OCI-LY7 (cell line): ENCODE data around the gene CSNK2A2. TPM values are rescaled to one million over a fixed set of nuclear protein-coding genes. Genes with fewer than 3 reads are reported as not detected.

Source experiments
- BruUV-seq: library from RNA; stranded (reverse); fragments of 400-500 nt; replicated peaks from 2 replicates; lab custom pipeline; 2021; lab: Mats Ljungman, UMichigan
- CTCF ChIA-PET: fragments of 300-600 bp; sonication (Branson Sonifier 250); formaldehyde crosslinking; loops from one replicate; lab custom pipeline; 2022; ENCODE audit warnings: antibody characterized with exemption; ENCODE audit not compliant: unreplicated experiment; lab: Charles Lee
- POLR2A ChIA-PET: fragments of 300-600 bp; sonication (Branson Sonifier 250); formaldehyde crosslinking; loops from one replicate; lab custom pipeline; 2022; ENCODE audit warnings: antibody characterized with exemption; lab: Charles Lee
- DNase-seq: peaks from one replicate; pipeline ENCODE4 v3.0.0-alpha.2; 2015; ENCODE audit warnings: low spot score
- H2AFZ ChIP-seq: fragments of 200-600 bp; sonication (generic), shearing (Covaris generic); 2 replicates; pipeline ENCODE4 v1.6.1; 2014; ENCODE audit warnings: mild to moderate bottlenecking, antibody characterized with exemption, low read length, moderate library complexity
- H3K27ac ChIP-seq: fragments of 200-600 bp; sonication (generic); 2 replicates; pipeline ENCODE4 v1.5.1; 2014; ENCODE audit warnings: mixed run types, low read depth, mild to moderate bottlenecking, moderate library complexity, low read length, inconsistent platforms; ENCODE audit not compliant: poor library complexity, severe bottlenecking
- H3K36me3 ChIP-seq: fragments of 200-600 bp; sonication (generic); 2 replicates; pipeline ENCODE4 v1.6.1; 2014; ENCODE audit warnings: mild to moderate bottlenecking, antibody characterized with exemption, low read length, moderate library complexity, mixed read lengths; ENCODE audit not compliant: insufficient read depth
- H3K4me1 ChIP-seq: fragments of 200-600 bp; sonication (generic); 2 replicates; pipeline ENCODE4 v1.5.1; 2014; ENCODE audit warnings: mild to moderate bottlenecking, low read length; ENCODE audit not compliant: insufficient read depth, poor library complexity, severe bottlenecking
- H3K4me2 ChIP-seq: fragments of 200-600 bp; sonication (generic); 2 replicates; pipeline ENCODE4 v1.6.1; 2014; ENCODE audit warnings: mild to moderate bottlenecking, low read length
- H3K4me3 ChIP-seq: fragments of 200-600 bp; sonication (generic); 2 replicates; pipeline ENCODE4 v1.5.1; 2014; ENCODE audit warnings: mild to moderate bottlenecking, low read depth, low read length; ENCODE audit not compliant: poor library complexity, severe bottlenecking
- H3K79me2 ChIP-seq: fragments of 200-600 bp; sonication (generic); 2 replicates; pipeline ENCODE4 v1.6.1; 2016; ENCODE audit warnings: low read depth, mild to moderate bottlenecking, low read length, moderate library complexity, mixed read lengths; ENCODE audit not compliant: insufficient read depth
- H3K9me2 ChIP-seq: fragments of 200-600 bp; sonication (generic); 2 replicates; pipeline ENCODE4 v1.6.1; 2016; ENCODE audit warnings: mild to moderate bottlenecking, low read length, mixed read lengths; ENCODE audit not compliant: insufficient read depth
- H3K9me3 ChIP-seq: fragments of 200-600 bp; sonication (generic); 2 replicates; pipeline ENCODE4 v1.6.1; 2014; ENCODE audit warnings: mild to moderate bottlenecking, mixed run types, low read length, mixed read lengths
- H4K20me1 ChIP-seq: fragments of 200-600 bp; sonication (generic); 2 replicates; pipeline ENCODE4 v1.6.1; 2014; ENCODE audit warnings: mild to moderate bottlenecking, antibody characterized with exemption, low read length, moderate library complexity, mixed read lengths; ENCODE audit not compliant: insufficient read depth
- EZH2phosphoT487 ChIP-seq: fragments of 200-600 bp; sonication (generic); IDR thresholded peaks from 2 replicates; pipeline ENCODE4 v1.6.1; 2018; ENCODE audit warnings: low read depth, borderline replicate concordance, mild to moderate bottlenecking, mixed run types, antibody characterized with exemption, low read length, moderate library complexity, mixed read lengths
- intact Hi-C: fragments of 100-400 bp; cut with micrococcal nuclease; formaldehyde crosslinking; loops from one replicate; pipeline ENCODE4 v1.10.0; 2022; ENCODE audit not compliant: unreplicated experiment
- total RNA-seq, 2 experiments: library from RNA; depleted of rRNA in 1 of 2; stranded (reverse); fragments of >200 nt in 1 of 2; shearing (Covaris generic) in 1 of 2; gene quantifications; 2 replicates each; pipeline ENCODE4 v1.2.3, GENCODE V29; 2014 to 2022
- TF ChIP-seq, protein P1 (sequence below): fragments of 200-600 bp; sonication (generic); conservative IDR thresholded peaks from 2 replicates; pipeline ENCODE4 v1.5.1; 2014; ENCODE audit warnings: mild to moderate bottlenecking, antibody characterized with exemption, low read length, moderate library complexity, mixed read lengths

CSNK2A2 gene
- total RNA-seq, 2 experiments from 2014 or later = 28.7 to 106 TPM

DNA sequence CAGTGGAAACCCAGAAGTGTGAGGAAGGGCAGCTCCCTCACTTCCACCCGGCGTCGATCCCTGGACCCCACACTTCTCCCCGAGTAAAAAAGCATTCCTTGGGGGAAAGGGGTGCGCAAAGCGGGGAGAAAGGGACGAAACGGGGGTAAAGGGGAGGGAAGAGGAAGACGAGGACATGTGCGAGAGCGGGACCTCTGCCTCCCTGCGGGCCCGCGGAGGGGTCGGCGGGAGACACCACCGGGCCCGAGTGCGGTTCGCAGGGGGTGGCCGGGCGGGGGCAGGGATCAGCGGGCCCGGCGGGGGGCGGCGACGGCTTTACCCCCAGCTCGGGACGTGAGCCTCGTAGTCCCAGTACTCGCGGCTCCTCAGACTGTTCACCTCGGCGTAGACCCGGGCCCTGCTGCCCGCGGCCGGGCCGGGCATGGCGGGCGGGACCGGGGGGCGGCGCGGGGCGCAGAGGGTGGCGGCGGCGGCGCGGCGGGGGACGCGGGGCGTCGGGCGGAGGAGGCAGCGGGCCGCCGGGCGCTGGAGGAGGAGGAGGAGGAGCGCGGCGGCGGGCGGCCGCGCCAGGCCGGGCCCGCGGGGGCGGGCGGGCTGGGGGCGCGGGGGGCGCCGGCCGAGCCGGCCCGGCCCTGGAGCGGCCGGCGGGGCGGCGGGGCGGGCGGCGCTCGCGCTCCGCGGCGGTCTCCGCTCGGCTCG is 443 bp downstream of the CSNK2A2 start:
- DNase-seq = peak; percentile 23
- Histone ChIP-seq H3K36me3 (peaks cover 40% of the 10 kb centered on the region), H3K9me3 (no peaks in the 10 kb centered on the region), H3K4me3 (peak overlapping the region; percentile 81), H3K4me1 (peaks cover 14% of the 10 kb centered on the region), H4K20me1 (0 out of 2 replicates have a peak, but pooled peaks cover 3% of the 10 kb centered on the region), H3K27ac (no peak overlapping the region), H2AFZ (no peak overlapping the region), H3K4me2 (peak overlapping the region; percentile 76), H3K9me2 (no peaks in the 10 kb centered on the region), H3K79me2 (peaks cover 39% of the 10 kb centered on the region; the same call in 1 of the 2 replicates)
- intact Hi-C loops = loop anchor here (2.0 to 5.0 kb wide), 2 partner anchors 69 to 170 kb away; partner anchors contain the start of genes CFAP20 and MMP15
- ChIA-PET POLR2A (interaction anchor here (0.6 to 1.0 kb wide), 3 partner anchors 9 to 47 kb away, joined by 3 read pairs; no protein-coding TSS in a partner anchor), CTCF (interaction anchor here (1.0 kb wide), 1 partner anchor 52 kb away, joined by 5 read pairs; a partner anchor contains a TSS)
- no TSS peak for BruUV-seq
- TF ChIP-seq, protein P1, sequence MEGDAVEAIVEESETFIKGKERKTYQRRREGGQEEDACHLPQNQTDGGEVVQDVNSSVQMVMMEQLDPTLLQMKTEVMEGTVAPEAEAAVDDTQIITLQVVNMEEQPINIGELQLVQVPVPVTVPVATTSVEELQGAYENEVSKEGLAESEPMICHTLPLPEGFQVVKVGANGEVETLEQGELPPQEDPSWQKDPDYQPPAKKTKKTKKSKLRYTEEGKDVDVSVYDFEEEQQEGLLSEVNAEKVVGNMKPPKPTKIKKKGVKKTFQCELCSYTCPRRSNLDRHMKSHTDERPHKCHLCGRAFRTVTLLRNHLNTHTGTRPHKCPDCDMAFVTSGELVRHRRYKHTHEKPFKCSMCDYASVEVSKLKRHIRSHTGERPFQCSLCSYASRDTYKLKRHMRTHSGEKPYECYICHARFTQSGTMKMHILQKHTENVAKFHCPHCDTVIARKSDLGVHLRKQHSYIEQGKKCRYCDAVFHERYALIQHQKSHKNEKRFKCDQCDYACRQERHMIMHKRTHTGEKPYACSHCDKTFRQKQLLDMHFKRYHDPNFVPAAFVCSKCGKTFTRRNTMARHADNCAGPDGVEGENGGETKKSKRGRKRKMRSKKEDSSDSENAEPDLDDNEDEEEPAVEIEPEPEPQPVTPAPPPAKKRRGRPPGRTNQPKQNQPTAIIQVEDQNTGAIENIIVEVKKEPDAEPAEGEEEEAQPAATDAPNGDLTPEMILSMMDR = 0 out of 2 replicates have a peak, but pooled peaks have one; percentile 0
- TF ChIP-seq EZH2phosphoT487 = no peak

DNA sequence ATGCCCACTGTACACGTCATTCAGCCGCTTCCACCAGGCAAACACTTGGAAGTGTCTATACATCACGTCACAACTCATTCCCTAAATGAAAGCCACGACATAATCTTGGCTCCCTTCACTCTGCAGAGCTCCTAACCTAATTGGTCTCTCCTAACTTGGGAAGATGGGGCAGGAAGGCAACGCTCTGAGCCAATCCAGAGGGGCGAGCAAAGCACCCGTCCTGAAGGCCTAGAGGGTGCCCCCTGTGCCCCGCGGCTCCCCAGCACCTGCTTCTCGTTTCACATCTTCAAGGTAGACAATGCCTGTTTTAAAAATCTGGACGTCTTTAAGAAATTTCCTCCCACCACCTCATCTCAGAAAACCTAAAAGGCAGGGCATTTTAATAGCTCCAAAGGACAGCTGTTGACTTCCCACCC is 1.0 kb downstream of the CSNK2A2 start:
- Histone ChIP-seq H3K4me1 (peaks cover 14% of the 10 kb centered on the region), H4K20me1 (0 out of 2 replicates have a peak, but pooled peaks cover 3% of the 10 kb centered on the region), H3K4me3 (peak overlapping the region; percentile 81), H3K36me3 (peaks cover 45% of the 10 kb centered on the region), H3K27ac (no peak overlapping the region), H3K4me2 (peak overlapping the region; percentile 76), H3K9me3 (no peaks in the 10 kb centered on the region), H3K79me2 (peaks cover 39% of the 10 kb centered on the region; the same call in 1 of the 2 replicates), H3K9me2 (no peaks in the 10 kb centered on the region), H2AFZ (no peak overlapping the region)
- TF ChIP-seq, protein P1 = 0 out of 2 replicates have a peak, but pooled peaks have one; percentile 17
- TF ChIP-seq EZH2phosphoT487 = no peak
- BruUV-seq = no TSS peak
- POLR2A ChIA-PET = interaction anchor here (0.6 to 1.0 kb wide), 3 partner anchors 8 to 48 kb away, joined by 3 read pairs; no protein-coding TSS in a partner anchor
- peak; percentile 21 for DNase-seq
- CTCF ChIA-PET = interaction anchor here (1.0 kb wide), 1 partner anchor 53 kb away, joined by 5 read pairs; a partner anchor contains a TSS
- intact Hi-C loops = loop anchor here (2.0 to 5.0 kb wide), 2 partner anchors 68 to 170 kb away; partner anchors contain the start of genes CFAP20 and MMP15
